ENCODE data around the gene PLXDC2.

Gene PLXDC2

DNA sequence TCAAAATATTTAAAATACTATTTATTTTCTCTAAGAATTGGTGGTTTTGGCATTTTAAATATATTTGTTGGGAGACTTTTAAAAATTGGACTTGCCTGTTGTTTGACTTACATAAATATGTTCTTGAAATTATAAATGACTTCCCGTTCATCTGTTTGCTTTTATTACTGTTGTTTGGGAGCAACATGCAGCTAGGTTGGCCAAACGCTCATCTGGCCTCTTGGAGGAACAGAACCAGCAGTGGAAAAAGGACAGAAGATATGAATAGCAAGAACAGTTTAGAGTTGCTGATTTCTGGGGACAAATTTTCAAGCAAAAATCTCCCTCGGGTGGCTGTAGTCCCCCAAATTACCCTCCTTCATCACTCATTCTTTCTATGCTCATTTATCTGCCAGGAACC, 41.6 kb downstream of the PLXDC2 start:
- DNase-seq (ENCODE audit: low read depth in 2 of 2): no peak

DNA sequence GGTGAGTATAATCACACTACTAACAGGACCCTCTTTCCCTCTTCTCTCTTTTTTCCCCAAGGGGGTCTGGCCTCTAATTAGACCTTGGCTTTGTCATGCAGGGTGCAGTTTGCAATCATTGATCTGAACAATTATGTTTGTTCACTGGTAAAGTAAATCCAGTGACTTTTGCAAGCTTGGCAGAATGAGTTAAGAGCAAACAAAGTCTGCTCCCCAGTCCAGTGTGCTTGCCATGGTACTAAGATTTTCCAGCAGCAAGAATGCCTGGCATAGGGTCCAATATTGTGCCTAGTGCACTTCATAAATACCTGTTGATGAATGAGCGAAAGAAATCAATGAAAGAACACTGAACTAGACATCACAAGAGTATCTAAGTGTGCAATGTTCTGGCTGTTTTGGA, 43.9 kb downstream of the PLXDC2 start:
- DNase-seq (ENCODE audit: low read depth in 2 of 2): no peak

DNA sequence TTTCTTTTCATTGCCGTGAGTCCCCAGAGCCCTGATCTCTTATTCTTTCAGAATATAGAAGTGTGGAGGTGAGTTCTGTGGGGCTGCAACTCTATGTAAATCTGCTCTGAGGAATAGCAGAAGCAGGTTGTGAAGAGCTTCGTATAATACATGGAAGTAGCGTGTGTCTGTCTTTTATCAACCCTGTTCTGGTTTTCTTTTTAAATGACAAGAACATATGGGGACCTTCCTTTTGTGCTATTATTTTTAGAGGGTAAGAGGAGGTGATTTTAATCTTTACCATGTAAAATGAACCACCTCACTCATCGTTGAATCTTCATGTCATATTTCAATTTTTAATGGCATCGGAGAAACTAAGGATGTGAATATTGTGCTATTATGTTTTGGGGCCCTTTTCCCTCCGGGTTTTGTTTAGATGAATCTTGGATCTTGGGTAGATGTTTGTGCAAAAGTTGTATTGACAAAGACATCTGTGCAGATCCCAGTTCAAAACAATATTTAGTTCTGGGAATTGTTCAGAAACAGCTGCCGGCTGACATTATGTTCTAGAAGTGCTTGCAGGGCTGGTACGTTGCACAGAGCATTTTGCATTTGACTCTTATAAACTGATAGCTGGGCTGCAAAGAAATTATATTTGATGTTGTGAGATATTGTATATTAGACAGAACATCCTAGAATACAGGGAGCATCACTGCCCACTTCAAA, 46.7 kb downstream of the PLXDC2 start:
- no peak for DNase-seq (ENCODE audit: low read depth in 2 of 2)

DNA sequence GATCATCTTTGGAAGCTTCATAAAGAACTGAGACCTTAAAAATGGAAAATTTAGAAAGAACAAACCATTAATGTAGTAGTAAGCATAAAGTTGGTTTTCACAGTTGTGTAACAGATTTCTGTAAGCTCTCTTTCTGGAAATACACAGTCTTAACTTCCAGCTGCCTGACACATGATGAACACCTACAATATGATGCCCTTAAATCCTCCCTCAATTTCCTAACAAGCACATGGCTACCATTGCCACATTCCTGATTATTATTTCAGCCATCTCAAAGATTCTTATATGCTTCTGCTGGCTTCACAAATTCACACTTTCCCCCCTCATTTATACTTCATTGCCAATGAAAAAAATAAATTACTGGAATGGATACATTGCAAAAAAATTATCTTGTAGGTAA, 49.4 kb downstream of the PLXDC2 start:
- DNase-seq (ENCODE audit: low read depth in 2 of 2): no peak

DNA sequence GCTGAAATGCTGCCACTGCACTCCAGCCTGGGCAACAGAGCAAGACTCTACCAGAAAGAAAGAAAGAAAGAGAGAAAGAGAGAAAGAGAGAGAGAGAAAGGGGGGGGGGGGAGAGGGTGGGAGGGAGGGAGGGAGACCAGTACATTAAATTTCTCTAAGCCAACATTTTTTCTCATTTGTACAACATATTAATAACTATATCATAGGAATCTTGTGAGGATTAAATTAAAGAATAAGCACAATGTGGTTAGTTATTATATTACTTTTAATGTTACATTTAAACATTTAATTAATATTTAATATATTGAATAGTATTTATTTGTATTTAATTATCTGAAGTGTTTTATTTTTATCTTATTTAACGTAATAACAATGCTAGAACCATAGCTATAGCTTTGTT, 53.1 kb downstream of the PLXDC2 start:
- no peak for DNase-seq (ENCODE audit: low read depth in 2 of 2)

DNA sequence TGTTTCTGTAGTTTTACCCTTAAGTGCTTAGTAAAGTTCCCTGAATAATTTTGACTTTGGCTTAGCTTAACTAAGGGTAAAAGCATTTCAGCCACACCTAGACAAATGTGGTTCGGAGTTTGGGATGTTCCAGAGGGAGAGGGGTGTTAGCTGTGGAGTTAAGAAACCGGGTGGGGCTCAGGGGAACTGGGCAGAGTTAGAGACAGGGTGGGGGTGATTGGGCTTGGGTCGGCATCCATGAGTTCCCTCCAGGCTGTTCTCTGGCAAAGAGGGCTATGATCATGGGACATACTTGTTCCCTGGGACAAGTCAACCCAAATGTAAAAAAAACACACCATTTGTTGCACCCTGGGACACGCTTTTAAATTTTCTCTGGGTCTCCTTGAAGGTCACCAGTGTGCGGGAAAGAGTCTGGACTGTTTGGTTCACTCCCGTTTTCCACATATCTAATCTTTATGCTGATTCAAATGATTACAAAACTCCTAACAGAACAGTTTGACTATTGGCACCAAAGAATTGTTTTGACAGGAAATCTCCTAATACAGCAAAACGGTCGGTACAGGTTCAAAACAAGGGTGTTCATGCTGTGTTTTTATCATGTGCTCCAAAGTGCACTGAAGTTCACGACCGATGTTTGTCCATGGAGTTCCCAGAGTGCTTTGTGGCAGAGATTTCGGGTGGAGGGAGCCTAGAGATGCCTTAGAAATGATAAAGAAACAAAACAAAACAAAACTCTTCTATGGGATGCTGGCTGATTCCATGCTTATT, 56.5 kb downstream of the PLXDC2 start:
- DNase-seq (ENCODE audit: low read depth in 2 of 2): no peak

DNA sequence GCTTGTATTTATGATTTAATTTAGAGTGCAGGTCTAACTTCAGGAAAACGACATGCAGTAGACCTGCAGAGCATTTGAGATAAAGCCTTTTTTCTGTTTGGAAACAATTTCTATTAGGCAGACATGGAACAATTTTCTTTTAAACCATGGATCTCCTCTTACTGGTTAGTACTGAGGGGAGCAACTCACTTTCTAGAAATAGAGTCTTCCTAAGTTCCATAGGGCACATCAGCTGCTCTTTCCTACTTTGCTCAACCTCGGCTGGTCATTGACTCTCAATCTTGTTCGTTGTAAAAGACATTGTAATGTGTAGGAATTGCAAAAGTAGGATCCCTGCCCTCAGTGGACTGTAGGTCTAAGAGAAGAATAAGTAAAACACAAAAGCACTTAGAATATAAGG, 58.0 kb downstream of the PLXDC2 start:
- no peak for DNase-seq (ENCODE audit: low read depth in 2 of 2)

DNA sequence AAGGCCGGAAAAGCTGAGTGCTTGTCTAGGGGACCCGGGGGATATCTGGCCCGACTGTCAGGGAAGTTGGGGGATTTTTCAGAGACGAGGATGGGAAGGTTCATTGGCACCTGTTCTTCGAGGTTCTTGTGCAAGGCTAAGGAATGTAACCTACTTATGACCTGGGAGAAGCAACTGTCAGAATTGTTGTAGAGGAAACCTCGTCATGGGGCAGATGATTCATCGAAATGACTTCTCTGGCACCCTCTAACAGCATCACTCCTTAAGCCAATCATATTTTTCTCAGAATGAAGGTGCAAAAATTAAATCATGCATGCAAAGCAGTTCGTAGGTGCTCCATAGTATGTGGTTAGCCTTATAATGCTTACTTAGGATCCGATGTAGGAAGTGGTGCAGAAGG, 58.6 kb downstream of the PLXDC2 start:
- no peak for DNase-seq (ENCODE audit: low read depth in 2 of 2)

DNA sequence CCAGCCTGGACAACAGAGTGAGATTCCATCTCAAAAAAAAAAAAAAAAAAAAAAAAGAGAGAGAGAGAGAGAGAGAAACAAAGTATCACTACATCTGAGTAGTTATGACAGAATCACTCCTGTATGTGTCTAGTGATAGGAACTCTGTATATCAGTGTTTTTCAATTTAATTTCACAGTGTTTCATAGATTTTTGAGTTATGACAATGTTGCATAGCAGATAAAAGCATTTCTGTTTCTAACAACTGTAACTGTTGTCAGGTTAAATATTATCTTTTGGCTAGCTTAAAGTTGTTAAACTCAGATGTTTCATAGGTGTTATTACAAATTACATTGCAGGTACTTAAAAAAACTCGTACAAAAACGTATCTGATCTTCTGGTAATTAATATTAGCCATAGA, 60.3 kb downstream of the PLXDC2 start:
- no peak for DNase-seq (ENCODE audit: low read depth in 2 of 2)

DNA sequence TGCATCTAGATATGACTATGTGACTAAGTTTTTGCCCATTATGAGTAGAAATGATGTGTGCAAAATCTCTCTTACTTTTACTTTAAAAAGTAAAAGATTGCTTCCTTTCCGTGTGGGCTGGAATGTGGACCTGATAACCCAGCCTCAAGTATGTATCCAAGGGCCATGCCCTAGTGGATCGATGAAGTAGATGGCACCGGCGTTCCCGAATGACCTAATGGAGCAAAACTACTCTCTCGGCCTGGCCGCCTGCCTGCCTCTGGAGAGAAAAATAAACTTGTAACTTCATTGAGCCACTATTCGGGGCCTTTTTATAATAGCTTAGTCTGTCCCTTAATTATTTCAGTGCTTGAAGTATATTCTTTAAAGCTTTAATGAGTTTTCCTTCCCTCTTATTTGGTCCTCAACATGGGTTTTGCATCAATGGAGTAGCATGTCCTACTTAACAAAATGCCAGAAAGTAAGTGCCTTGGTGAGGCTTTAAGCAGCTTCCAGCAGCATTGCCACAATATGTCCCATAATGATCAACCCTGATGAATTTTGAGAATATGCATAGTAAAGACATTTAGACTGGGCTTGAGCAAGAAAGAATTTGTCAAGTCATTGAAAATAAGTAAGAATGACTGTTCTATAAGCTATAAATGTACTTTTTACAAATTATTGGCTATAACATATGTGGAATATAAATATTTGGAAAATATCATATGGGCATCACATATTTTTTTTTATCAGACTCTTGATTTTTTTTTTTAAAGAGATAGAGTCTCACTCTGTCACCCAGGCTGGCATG, 61.4 kb downstream of the PLXDC2 start:
- DNase-seq (ENCODE audit: low read depth in 2 of 2): no peak

DNA sequence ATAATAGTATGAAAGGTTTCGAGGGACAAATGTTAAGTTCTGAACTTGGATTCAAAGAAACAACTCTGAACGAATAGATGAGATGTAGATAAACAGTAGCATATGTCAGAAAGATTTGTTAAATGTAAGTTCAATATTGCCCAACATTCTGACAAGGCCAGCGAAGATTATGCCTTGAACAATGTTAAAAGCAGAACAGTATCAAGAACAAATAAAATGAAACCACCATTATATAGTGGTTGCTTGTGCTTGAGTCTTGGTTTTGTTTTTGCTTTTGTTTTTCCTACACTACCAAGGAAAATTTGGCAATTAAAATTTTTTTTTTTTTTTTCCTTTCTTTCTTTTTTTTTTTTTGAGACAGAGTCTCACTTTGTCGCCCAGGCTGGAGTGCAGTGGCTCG, 66.4 kb downstream of the PLXDC2 start:
- DNase-seq (ENCODE audit: low read depth in 2 of 2): no peak

DNA sequence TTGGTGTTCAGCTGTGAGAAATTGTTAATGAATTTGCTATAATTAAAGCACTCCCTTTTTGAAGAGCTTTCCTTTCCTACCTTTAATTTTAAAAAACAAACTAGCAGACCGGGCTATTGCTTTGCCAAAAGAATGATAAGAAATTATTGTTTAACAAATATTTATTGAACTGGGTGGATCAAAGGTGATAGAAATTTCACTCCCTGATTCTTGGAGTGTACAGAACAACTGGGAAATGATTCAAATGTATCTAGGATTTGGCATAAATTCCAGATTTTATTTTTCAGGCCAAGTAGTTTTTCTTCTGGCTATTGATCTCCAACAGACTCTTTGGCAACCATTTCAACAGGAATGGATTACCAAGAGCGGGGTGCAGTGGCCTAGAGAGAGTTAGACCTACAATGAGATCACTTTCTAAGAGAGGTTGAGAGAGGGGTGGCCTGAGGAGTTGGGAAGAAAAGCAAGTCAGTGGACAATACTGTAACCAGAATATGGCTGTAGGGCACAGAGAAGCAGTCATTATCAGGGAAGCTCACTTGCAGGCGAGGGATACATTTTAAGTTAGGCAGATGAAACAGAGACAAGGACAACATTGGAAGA, 71.9 kb downstream of the PLXDC2 start:
- no peak for DNase-seq (ENCODE audit: low read depth in 2 of 2)

DNA sequence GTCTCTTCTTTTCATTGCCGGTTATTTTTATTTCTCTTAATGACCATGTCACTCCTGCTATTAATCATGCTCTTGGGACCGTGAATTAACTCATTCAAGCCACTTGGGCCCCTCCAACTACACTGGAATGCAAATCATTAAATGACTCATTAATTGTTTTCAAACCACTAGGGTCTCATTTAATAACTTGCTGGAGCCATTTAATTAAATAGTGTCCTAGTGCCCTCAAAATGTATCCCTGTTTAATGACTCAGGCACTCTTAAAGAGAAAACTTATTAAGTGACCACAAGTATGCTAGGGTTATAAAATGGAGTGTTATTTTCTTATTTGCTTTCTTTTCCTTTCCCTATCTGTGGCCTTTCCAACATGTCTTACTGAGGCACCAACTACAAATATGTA, 73.0 kb downstream of the PLXDC2 start:
- no peak for DNase-seq (ENCODE audit: low read depth in 2 of 2)

DNA sequence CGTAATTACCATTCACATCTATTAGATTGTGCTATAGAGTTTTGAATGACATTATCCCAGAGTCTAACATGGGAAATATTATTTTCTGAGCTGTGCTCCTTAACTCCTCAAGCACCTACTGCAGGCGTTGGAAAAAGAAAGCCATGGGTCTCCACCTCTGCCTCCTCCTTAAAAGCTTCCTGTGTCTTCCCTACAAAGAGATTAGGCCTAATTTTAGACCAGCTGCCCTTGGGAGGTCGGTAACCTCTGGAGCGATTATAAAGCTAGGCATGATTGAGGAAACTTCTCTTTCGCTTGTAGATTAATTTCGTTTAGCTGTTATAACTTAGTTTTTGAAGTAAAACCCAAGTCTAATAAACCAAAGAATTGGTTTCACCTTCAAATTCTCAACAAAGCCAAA, 75.2 kb downstream of the PLXDC2 start:
- DNase-seq (ENCODE audit: low read depth in 2 of 2): no peak

DNA sequence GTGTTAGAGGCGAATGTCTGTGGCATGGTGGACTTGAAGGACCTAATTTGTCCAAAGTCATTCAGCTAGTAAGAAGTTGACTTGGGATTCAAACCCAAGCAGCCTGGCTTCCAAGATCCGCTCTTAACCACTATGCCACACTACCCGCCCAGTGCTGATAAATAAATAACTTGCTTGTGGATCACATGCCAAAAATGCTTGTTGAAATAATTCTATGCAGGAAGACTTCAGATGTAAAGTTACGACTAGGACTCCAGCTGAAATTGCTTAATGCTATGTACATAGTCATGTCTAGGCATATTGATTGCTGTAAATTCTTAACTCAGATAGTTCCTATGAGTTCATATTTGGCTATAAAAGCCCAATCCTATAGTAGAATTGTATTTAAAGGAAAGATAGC, 76.0 kb downstream of the PLXDC2 start:
- no peak for DNase-seq (ENCODE audit: low read depth in 2 of 2)

DNA sequence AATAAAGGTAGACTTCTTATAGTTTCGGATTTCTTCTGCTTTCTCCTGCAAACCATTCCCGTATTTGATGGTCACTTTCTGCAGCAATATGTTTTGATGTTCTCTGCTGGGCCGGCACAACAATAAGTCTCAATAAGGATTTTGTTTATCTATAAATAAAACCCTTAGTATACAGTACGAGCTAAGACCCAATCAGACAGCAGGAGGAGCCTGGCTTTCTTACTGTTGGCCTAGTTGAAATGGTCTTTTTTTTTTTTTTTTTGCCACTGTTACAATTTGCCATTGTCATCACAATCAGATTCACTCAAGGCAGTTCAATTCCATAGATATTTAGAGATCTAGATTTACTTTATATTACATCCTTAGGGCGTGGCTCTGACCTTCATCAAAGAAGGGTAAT, 76.4 kb downstream of the PLXDC2 start:
- DNase-seq (ENCODE audit: low read depth in 2 of 2): no peak

DNA sequence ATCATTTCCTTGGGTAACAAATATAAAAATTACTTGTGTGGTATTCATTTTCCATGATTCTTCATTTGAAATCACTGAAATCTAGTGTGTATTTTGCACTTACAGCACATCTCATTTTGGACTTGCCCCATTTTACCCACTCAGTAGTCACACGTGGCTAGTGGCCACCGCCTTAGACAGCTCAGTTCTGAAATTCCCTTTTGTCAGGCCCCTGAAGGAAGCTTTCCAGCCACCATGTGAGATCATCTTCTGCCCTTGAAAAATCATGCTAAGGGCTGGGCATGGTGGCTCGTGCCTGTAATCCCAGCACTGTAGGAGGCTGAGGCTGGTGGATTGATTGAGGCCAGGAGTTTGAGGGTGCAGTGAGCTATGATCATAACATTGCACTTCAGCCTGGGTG, 79.3 kb downstream of the PLXDC2 start:
- no peak for DNase-seq (ENCODE audit: low read depth in 2 of 2)

DNA sequence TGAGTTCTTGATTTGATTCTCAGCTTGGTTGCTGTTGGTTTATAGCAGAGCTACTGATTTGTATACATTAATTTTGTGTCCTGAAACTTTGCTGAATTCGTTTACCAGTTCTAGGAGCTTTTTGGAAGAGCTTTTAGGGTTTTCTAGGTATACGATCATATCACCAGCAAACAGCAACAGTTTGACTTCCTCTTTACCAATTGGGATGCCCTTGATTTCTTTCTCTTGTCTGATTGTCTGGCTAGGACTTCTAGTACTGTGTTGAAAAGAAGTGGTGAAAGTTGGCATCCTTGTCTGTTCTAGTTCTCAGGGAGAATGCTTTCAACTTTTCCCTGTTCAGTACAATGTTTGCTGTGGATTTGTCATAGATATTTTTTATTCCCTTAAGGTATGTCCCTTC, 86.2 kb downstream of the PLXDC2 start:
- DNase-seq (ENCODE audit: low read depth in 2 of 2): no peak

DNA sequence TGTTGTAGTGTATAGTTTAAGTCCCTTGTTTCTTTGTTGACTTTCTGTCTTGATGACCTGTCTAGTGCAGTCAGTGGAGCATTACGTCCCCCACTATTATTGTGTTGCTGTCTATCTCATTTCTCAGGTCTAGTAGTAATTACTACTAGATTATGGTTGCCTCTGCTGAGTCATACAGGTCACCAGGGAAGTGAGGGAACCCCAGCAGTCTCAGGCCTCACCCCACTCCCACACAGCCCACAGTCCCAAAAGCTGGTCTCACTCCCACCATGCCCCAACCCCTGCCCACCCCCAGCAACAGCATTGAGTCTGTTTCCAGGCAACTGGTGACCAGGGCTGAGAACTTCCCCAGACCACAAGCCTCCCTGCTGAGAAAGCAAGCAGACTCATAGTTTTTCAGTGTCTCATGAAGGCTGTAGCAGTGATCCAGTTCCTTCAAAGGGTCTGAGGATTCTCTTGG, 88.0 kb downstream of the PLXDC2 start:
- DNase-seq (ENCODE audit: low read depth in 2 of 2): no peak

DNA sequence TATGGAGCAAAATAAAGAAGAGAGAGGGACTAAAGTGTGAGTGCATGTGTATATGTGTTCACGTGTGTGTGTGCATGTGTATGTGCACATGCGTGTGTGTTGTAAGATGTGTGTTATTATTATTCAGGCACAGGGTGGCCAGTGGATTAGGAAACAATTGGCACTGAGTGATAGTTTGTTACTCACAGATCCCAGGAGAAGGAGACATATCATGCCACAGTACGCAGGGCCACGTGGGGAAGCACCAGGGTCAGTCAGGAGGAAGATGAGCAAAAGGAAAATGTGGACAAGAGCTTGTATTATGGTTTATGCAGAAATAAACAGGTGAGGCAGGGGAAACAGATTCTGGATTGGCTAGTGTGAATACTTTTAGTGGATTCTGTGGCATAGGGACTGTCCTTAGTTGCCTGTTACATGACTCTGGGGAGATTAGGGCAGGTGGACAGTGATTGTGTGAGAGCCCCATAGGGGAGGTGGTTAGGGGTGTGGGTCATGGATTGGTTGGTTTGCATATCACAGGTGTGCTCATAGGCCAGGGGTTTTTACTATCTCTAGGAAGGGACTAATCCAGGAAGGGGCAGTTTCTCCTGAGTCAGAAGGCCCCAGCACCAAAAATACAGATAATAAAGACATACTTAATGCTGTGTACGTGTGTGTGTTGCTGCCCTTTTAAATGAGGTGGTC, 90.0 kb downstream of the PLXDC2 start:
- no peak for DNase-seq (ENCODE audit: low read depth in 2 of 2)

DNA sequence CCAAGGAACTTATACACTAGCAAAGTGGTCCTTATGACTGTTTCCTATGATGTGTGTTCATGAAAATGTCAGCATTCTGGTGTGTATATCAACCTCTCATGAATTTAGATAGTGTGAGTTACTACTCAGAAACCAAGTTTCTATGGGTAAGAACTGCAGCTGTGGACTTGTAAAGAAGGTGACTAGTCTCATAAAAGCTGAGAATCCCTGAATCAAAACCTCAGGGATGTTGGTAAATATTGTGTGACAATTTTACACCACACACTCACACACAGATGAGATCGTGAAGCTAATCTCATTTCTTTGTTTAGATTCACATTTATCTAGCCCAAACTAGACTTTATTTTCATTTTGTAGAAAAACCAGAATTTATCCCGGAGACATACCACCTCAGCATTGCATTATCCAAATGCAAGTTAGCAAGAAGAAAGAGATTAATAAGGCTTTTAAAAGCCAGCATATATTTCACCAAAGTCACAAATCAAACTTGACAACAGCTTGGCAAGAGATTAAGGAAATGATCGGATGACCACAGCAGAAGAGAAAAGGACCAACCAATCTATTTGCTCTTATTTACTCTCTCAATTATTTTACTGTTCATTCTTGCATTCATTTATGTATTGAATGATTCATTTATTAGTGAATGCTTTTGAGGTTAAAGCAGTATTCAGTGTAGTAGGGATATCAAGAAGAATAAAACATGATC, 92.9 kb downstream of the PLXDC2 start:
- no peak for DNase-seq (ENCODE audit: low read depth in 2 of 2)

Data from stimulated activated CD8-positive, alpha-beta memory T cell treated with anti-CD3 and anti-CD28 coated beads, Interleukin-15, amount 100 ng/mL, for 48 hours (primary cell).